Right ventricle myocardium inferior (tissue), 1 donor: ENCODE measurements around the gene PRRC2A. TPM values are rescaled to one million over a fixed set of nuclear protein-coding genes. Genes with fewer than 3 reads are reported as not detected.

Experiments
- ATAC-seq: fragments of 200-7000 bp; cut with Tn5 transposase; one replicate; pipeline ENCODE4 v1.9.1; 2020; ENCODE audit warnings: mild to moderate bottlenecking, moderate library complexity
- DNase-seq: peaks from one replicate; pipeline ENCODE4 v3.0.0; 2021; ENCODE audit errors: missing footprints
- intact Hi-C: fragments of 100-400 bp; cut with DNase I; formaldehyde crosslinking; loops from one replicate; pipeline ENCODE4 v1.11.0; 2022
- long read RNA-seq: library from polyadenylated mRNA; unstranded; transcript quantifications from one replicate; pipeline ENCODE4 v2.0.0, GENCODE V29; 2021
- total RNA-seq: library from RNA; stranded (reverse); fragmentation: NEBNext Ultra II Directional; extraction: Animal tissue kit (Norgen Biotek cat#: 25700); gene quantifications from one replicate; pipeline ENCODE4 v1.2.1, GENCODE V29; 2021
- donor health status: DM: no; HTN: yes; CAD: no; lungs with severe emphysema.

PRRC2A gene
- 82.7 TPM for total RNA-seq
- long read RNA-seq, partial matches to known transcripts: 15 of 15 reads
- long read RNA-seq, other reads (novel, unspliced or antisense): 0 of 15 reads

- DNase-seq (peak; percentile 90), ATAC-seq (peak; percentile 42)
- intact Hi-C loops: loop anchor here (1.0 to 5.0 kb wide), 4 partner anchors 32 to 282 kb away; partner anchors contain the start of genes ABHD16A, BAG6, DDX39B and ZBTB12
Observed at GRCh38 chr6:31620586-31621319, at the start of gene PRRC2A. Gene PRRC2A (plus strand): TSS chr6:31620715. CDS start chr6:31622790, 2,075 bp downstream.

- ATAC-seq (no peak), DNase-seq (no peak)
- intact Hi-C loops: no loop called here
Observed at GRCh38 chr6:31572041-31572911, 48.2 kb upstream of the PRRC2A start, which contains the start of gene LTA. Gene LTA (plus strand): TSS chr6:31572289. CDS start chr6:31572743, 454 bp downstream.

DNA sequence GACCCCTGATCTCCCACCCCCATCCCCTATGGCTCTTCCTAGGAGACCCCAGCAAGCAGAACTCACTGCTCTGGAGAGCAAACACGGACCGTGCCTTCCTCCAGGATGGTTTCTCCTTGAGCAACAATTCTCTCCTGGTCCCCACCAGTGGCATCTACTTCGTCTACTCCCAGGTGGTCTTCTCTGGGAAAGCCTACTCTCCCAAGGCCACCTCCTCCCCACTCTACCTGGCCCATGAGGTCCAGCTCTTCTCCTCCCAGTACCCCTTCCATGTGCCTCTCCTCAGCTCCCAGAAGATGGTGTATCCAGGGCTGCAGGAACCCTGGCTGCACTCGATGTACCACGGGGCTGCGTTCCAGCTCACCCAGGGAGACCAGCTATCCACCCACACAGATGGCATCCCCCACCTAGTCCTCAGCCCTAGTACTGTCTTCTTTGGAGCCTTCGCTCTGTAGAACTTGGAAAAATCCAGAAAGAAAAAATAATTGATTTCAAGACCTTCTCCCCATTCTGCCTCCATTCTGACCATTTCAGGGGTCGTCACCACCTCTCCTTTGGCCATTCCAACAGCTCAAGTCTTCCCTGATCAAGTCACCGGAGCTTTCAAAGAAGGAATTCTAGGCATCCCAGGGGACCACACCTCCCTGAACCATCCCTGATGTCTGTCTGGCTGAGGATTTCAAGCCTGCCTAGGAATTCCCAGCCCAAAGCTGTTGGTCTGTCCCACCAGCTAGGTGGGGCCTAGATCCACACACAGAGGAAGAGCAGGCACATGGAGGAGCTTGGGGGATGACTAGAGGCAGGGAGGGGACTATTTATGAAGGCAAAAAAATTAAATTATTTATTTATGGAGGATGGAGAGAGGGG lies 47.0 kb upstream of the PRRC2A start:
- ATAC-seq: no peak
- DNase-seq: no peak
- intact Hi-C loops: no loop called here

- intact Hi-C loops: no loop called here
- ATAC-seq (no peak), DNase-seq (no peak)
Observed at GRCh38 chr6:31574106-31575061, 46.1 kb upstream of the PRRC2A start.

DNA sequence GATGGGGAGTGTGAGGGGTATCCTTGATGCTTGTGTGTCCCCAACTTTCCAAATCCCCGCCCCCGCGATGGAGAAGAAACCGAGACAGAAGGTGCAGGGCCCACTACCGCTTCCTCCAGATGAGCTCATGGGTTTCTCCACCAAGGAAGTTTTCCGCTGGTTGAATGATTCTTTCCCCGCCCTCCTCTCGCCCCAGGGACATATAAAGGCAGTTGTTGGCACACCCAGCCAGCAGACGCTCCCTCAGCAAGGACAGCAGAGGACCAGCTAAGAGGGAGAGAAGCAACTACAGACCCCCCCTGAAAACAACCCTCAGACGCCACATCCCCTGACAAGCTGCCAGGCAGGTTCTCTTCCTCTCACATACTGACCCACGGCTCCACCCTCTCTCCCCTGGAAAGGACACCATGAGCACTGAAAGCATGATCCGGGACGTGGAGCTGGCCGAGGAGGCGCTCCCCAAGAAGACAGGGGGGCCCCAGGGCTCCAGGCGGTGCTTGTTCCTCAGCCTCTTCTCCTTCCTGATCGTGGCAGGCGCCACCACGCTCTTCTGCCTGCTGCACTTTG lies 45.1 kb upstream of the PRRC2A start, which contains the start of gene TNF:
TNF (plus strand) TSS at position 231 of the 567 bp plus-strand sequence; CDS start at position 408, 177 bp downstream.
- ATAC-seq (peak; percentile 32), DNase-seq (no peak)
- intact Hi-C loops: no loop called here

GRCh38 chr6:31575952-31576685 lies 44.4 kb upstream of the PRRC2A start:
- no peak for ATAC-seq

DNA sequence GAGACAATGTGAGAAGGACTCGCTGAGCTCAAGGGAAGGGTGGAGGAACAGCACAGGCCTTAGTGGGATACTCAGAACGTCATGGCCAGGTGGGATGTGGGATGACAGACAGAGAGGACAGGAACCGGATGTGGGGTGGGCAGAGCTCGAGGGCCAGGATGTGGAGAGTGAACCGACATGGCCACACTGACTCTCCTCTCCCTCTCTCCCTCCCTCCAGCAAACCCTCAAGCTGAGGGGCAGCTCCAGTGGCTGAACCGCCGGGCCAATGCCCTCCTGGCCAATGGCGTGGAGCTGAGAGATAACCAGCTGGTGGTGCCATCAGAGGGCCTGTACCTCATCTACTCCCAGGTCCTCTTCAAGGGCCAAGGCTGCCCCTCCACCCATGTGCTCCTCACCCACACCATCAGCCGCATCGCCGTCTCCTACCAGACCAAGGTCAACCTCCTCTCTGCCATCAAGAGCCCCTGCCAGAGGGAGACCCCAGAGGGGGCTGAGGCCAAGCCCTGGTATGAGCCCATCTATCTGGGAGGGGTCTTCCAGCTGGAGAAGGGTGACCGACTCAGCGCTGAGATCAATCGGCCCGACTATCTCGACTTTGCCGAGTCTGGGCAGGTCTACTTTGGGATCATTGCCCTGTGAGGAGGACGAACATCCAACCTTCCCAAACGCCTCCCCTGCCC lies 43.5 kb upstream of the PRRC2A start:
- DNase-seq (no peak), ATAC-seq (no peak)
- intact Hi-C loops: no loop called here

More at GRCh38 chr6:31575952-31576685, 44.4 kb upstream of the PRRC2A start:
- no peak for DNase-seq
- intact Hi-C loops: no loop called here

DNA sequence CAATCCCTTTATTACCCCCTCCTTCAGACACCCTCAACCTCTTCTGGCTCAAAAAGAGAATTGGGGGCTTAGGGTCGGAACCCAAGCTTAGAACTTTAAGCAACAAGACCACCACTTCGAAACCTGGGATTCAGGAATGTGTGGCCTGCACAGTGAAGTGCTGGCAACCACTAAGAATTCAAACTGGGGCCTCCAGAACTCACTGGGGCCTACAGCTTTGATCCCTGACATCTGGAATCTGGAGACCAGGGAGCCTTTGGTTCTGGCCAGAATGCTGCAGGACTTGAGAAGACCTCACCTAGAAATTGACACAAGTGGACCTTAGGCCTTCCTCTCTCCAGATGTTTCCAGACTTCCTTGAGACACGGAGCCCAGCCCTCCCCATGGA lies 42.9 kb upstream of the PRRC2A start:
- ATAC-seq (no peak), DNase-seq (no peak)

GRCh38 chr6:31578184-31579118 lies 42.1 kb upstream of the PRRC2A start:
- no peak for ATAC-seq
- no peak for DNase-seq
- intact Hi-C loops: no loop called here

More for the DNA sequence above, 42.9 kb upstream of the PRRC2A start:
- intact Hi-C loops: no loop called here

DNA sequence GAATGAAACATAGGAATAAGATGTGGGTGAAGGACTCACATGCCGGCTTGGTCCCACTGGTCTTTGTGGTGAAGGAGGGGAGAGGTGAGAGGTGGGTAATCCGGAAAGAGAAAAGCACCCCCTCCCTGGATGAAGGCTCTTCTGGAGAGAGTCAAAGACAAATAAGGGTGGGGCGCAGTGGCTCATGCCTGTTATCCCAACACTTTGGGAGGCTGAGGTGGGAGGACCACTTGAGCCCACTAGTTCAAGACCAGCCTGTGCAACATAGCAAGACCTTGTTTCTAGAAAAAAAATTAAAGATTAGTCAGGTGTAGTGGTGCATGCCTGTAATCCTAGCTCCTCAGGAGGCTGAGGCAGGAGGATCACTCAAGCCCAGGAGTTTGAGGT lies 41.4 kb upstream of the PRRC2A start:
- ATAC-seq: no peak
- intact Hi-C loops: no loop called here
- DNase-seq: no peak

DNA sequence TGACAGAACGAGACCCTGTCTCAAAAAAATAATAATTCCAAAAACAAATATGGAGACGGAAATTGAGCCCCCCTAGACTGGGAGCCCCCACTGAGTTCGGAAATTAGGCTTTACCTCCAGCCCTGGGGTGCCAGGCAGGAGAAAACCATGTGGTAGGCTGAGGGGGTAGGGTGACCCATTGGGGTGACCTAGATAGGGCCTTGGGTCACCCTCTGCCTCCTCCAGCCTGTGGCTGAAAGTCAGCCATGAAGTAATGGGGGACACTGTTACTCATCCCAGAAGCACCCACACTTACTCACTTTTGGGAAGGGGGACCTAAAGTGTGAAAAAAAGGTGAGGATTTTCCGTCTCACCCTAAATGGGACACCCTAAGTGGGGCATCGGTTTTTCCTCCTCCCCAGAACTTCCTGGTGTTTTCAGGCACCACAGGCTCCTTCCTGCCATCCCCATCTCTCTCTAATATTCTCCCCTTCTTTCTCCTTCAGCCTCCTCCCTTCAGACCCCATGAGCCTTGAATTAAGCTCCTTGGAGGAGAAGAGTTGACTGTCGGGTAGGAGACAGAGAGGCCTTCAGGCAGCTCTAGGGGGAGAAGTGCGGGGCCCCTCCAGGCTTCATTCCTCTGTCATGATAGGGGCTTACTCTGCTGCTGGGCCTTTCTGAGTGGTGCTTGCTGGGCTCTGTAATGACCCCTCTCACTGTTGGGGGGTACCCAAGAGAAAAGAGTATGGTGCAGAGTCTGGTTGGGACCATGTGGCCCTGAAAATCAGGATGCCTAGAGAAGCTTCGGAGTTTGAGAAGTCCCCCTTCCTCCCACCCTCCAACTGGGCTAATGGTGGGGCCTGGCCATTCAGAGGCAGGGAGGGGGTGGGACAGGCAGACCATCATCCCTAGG lies 40.7 kb upstream of the PRRC2A start:
- ATAC-seq (no peak), DNase-seq (no peak)
- intact Hi-C loops: loop anchor here (2.0 kb wide), 3 partner anchors 19 to 33 kb away; partner anchors contain the start of genes ATP6V1G2 and NFKBIL1

GRCh38 chr6:31580438-31580740 lies 40.1 kb upstream of the PRRC2A start:
- no peak for DNase-seq
- ATAC-seq: no peak
- intact Hi-C loops: loop anchor here (2.0 kb wide), 3 partner anchors 18 to 34 kb away; partner anchors contain the start of genes ATP6V1G2 and NFKBIL1

- DNase-seq: peak; percentile 96
- peak; percentile 98 for ATAC-seq
- intact Hi-C loops: loop anchor here (2.0 kb wide), 3 partner anchors 18 to 34 kb away; partner anchors contain the start of genes ATP6V1G2 and NFKBIL1
Observed at GRCh38 chr6:31580807-31581433, 39.6 kb upstream of the PRRC2A start.
